GM18870 (cell line): ENCODE data around the gene SLC34A3.

Experiments used
- ATAC-seq: cut with Tn5 transposase; IDR thresholded peaks from one replicate; pipeline ENCODE4 v1.9.1; 2021; ENCODE audit warnings: moderate library complexity; ENCODE audit not compliant: unreplicated experiment

SLC34A3 gene

GRCh38 chr9:137217276-137218211 is 13.2 kb upstream of the SLC34A3 start:
- no peak for ATAC-seq

GRCh38 chr9:137218212-137218753 is 12.4 kb upstream of the SLC34A3 start:
- no peak for ATAC-seq

- no peak for ATAC-seq
Measured at GRCh38 chr9:137218754-137219271, 11.9 kb upstream of the SLC34A3 start.

- ATAC-seq = no peak
Measured at GRCh38 chr9:137219757-137220316, 10.9 kb upstream of the SLC34A3 start.

GRCh38 chr9:137220317-137221094 is 10.2 kb upstream of the SLC34A3 start:
- no peak for ATAC-seq

- no peak for ATAC-seq
Measured at GRCh38 chr9:137221095-137221505, 9.6 kb upstream of the SLC34A3 start.

GRCh38 chr9:137221506-137222111 is 9.1 kb upstream of the SLC34A3 start:
- ATAC-seq = no peak

- peak; percentile 1 for ATAC-seq
Measured at GRCh38 chr9:137222190-137223077, 8.3 kb upstream of the SLC34A3 start, which contains the start of gene RNF208. Gene RNF208, minus strand, starts transcription at chr9:137222240. Its CDS starts 1,028 bp downstream, at chr9:137221212.

GRCh38 chr9:137223078-137223970 is 7.4 kb upstream of the SLC34A3 start:
- peak; percentile 66 for ATAC-seq

GRCh38 chr9:137224830-137225694 is 5.6 kb upstream of the SLC34A3 start, which contains the start of gene CYSRT1:
Gene CYSRT1, plus strand, starts transcription at chr9:137225174. Its CDS starts 448 bp downstream, at chr9:137225622.
- no peak for ATAC-seq

GRCh38 chr9:137225699-137226331 is 4.9 kb upstream of the SLC34A3 start:
- no peak for ATAC-seq

GRCh38 chr9:137226338-137227053 is 4.2 kb upstream of the SLC34A3 start:
- no peak for ATAC-seq

- no peak for ATAC-seq
Measured at GRCh38 chr9:137227054-137227852, 3.4 kb upstream of the SLC34A3 start, which contains the start of gene RNF224. Gene RNF224, plus strand, starts transcription at chr9:137227502. Its CDS starts 834 bp downstream, at chr9:137228336.

GRCh38 chr9:137227853-137228505 is 2.7 kb upstream of the SLC34A3 start:
- no peak for ATAC-seq

GRCh38 chr9:137228506-137228967 is 2.2 kb upstream of the SLC34A3 start:
- ATAC-seq = no peak
